Sciatic nerve (tissue), 2 donors: ENCODE measurements around the gene GDF7. TPM values are rescaled to one million over a fixed set of nuclear protein-coding genes. Genes with fewer than 3 reads are reported as not detected.

Source experiments
- ATAC-seq: fragments of 200-7000 bp; cut with Tn5 transposase; one replicate; pipeline ENCODE4 v1.9.1; 2020; ENCODE audit warnings: mild to moderate bottlenecking, moderate library complexity
- DNase-seq: peaks from one replicate; pipeline ENCODE4 v3.0.0-alpha.2; 2020; ENCODE audit warnings: low spot score
- intact Hi-C: fragments of 100-400 bp; cut with DNase I; formaldehyde crosslinking; loops from one replicate; pipeline ENCODE4 v1.14.2; 2022
- total RNA-seq: library from RNA; stranded (reverse); fragmentation: NEBNext Ultra II Directional; extraction: Animal tissue kit (Norgen Biotek cat#: 25700); gene quantifications from one replicate; pipeline ENCODE4 v1.2.1, GENCODE V29; 2021
- donor health status: DM: no; HTN: no; CAD: no.
- donor health status: DM: no; HTN: no; CAD: no.

The GDF7 gene
- total RNA-seq, 1 donor from 2014 or later: 7.6 TPM

- ATAC-seq (no peak), DNase-seq (no peak)
- intact Hi-C loops: no loop called here
These were observed 14.0 kb upstream of the GDF7 start for GRCh38 chr2:20652673-20653575.

GRCh38 chr2:20653695-20654534 is 13.0 kb upstream of the GDF7 start:
- intact Hi-C loops: no loop called here
- no peak for ATAC-seq
- DNase-seq: no peak

- ATAC-seq: no peak
- no peak for DNase-seq
- intact Hi-C loops: no loop called here
These were observed 12.5 kb upstream of the GDF7 start for GRCh38 chr2:20654535-20654813.

- intact Hi-C loops: no loop called here
- ATAC-seq (no peak), DNase-seq (no peak)
These were observed 10.4 kb upstream of the GDF7 start for GRCh38 chr2:20656561-20656960.

DNA sequence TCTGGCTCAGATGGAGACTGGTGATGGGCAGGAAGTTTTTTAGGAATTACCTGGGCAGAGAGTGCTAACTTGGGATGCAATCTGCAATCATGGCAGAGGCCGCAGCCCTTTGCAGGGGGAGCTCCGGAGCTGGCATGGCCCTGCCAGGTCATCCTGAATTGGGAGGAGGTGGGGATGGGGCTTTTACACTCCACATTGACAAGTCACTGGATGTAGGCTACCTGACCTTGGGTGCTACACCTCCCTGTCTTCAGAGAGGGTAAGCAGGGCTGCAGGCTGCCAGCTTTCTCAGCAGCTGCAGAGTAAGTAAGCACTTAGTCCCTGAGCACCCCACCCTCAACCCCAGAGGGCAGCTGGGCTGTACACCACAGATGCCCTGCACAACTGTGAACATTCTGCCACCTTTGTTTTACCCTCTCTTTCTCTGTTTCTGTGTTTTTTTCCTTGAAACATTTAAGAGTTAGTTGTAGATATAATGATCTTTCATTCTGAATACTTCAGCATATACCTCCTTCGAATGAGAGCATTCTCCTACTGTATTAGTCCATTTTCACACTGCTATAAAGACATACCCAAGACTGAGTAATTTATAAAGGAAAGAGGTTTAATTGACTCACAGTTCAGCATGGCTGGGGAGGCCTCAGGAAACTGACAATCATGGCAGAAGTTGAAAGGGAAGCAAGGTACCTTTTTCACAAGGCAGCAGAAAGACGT is 9.3 kb upstream of the GDF7 start:
- ATAC-seq (no peak), DNase-seq (no peak)
- intact Hi-C loops: no loop called here

GRCh38 chr2:20660506-20661420 is 6.2 kb upstream of the GDF7 start:
- no peak for ATAC-seq
- intact Hi-C loops: no loop called here
- no peak for DNase-seq

DNA sequence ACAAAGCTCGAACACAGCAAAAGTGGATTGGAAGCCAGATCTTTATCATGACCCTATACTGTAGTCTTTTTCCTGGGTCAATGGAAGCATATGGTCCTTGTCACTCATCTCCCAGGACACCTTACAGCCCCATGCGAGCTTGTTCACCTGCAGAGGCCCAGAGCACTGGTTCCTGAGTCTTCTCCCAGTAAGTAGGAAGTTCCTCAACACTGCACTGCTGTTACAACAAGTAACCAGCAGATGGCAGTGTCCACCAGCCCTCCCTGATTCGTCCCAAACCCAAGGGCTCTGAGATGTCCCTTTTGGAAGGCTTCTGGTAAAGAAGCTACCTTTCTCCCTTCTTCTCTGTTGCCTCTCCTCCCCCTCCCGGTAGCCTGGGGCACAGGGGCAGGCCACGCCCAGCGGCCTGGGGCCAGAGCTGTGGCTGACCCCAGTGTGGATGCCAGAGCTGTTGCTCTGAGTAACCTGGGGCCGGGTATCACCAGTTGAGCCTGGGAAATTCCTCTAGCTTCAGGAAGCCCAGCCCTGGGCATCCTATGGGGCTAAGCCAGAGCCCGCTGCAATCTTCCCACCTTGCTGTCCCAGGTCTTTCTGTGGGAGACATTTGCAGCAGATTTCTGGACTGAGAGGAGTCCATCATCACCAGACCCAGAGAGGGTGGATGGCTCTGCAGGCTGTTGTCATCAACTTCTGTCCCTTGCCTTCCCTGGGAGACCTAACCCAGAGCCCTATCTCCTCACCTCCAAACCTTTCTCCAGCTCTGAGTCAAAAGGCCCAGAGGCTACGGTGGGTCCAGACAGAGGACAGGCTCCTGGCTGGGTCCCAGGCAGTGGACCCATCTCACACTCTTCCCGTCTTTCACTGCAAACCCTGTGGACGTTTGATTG is 5.3 kb upstream of the GDF7 start:
- DNase-seq: peak; percentile 80
- peak; percentile 76 for ATAC-seq
- intact Hi-C loops: no loop called here

GRCh38 chr2:20662308-20662937 is 4.5 kb upstream of the GDF7 start:
- no peak for DNase-seq
- ATAC-seq: no peak
- intact Hi-C loops: no loop called here

GRCh38 chr2:20663196-20664070 is 3.5 kb upstream of the GDF7 start:
- no peak for ATAC-seq
- no peak for DNase-seq
- intact Hi-C loops: no loop called here

- intact Hi-C loops: no loop called here
- ATAC-seq: no peak
- no peak for DNase-seq
These were observed 2.9 kb upstream of the GDF7 start for GRCh38 chr2:20664071-20664390.

DNA sequence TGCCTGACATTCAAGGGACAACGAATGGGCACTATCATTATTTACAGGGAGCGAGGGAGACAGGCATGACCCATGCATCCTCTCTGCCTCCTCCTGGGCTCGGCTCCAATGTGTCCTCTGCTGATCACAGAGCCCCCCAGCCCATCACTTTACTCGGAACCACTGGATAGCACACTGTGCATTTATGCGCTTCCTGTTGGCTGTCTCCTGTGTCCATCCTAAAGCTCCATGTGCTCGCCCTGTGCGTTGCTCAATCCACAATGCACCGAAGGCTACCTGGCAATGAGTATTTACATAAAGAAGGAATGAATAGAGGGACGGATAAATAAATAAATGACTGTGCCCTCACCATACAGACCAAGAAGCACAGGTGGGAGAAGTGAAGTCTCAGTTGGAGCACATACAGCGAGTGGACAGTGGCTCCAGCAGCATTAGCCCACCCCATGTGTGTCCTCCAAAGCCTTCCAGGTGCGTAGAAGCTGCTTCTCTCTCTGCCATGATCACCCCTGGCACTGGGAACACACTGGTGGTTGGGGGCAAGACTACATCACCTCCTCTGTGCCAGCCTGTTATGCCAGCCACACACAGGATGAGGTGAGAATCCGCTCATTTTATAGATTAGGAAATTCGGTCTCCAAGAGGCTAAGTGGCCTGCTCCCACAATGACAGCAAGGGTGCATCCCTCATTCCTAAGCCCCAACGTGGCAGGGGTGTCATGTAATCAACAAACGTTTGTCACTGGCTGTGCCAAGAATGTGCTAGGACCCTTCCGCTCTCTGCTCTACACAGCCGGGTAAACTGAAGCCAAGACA is 2.3 kb upstream of the GDF7 start:
- ATAC-seq (no peak), DNase-seq (no peak)
- intact Hi-C loops: loop anchor here (5.0 kb wide), 1 partner anchor 298 kb away; no protein-coding TSS in a partner anchor

GRCh38 chr2:20665243-20666004 is 1.5 kb upstream of the GDF7 start:
- ATAC-seq (no peak), DNase-seq (no peak)
- intact Hi-C loops: loop anchor here (5.0 kb wide), 1 partner anchor 297 kb away; no protein-coding TSS in a partner anchor

GRCh38 chr2:20666005-20666303 is 990 bp upstream of the GDF7 start:
- intact Hi-C loops: loop anchor here (5.0 kb wide), 1 partner anchor 296 kb away; no protein-coding TSS in a partner anchor
- no peak for DNase-seq
- no peak for ATAC-seq

- intact Hi-C loops: loop anchor here (5.0 kb wide), 1 partner anchor 295 kb away; no protein-coding TSS in a partner anchor
- no peak for ATAC-seq
These were observed 197 bp downstream of the GDF7 start for GRCh38 chr2:20667151-20667530.

More at GRCh38 chr2:20667151-20667530, 197 bp downstream of the GDF7 start:
- DNase-seq: no peak
